ENCODE measurements around the gene ERFE.

GRCh38 chr2:238135601-238136150, 23.1 kb upstream of the ERFE start:
- TF ChIP-seq, protein P1, sequence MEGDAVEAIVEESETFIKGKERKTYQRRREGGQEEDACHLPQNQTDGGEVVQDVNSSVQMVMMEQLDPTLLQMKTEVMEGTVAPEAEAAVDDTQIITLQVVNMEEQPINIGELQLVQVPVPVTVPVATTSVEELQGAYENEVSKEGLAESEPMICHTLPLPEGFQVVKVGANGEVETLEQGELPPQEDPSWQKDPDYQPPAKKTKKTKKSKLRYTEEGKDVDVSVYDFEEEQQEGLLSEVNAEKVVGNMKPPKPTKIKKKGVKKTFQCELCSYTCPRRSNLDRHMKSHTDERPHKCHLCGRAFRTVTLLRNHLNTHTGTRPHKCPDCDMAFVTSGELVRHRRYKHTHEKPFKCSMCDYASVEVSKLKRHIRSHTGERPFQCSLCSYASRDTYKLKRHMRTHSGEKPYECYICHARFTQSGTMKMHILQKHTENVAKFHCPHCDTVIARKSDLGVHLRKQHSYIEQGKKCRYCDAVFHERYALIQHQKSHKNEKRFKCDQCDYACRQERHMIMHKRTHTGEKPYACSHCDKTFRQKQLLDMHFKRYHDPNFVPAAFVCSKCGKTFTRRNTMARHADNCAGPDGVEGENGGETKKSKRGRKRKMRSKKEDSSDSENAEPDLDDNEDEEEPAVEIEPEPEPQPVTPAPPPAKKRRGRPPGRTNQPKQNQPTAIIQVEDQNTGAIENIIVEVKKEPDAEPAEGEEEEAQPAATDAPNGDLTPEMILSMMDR (IDR thresholded peaks at IDR 0.05), result no peak
- TF ChIP-seq POLR2A (IDR thresholded peaks at IDR 0.05), result no peak

Measured in adrenal gland (tissue), 5 donors.